ENCODE measurements around the gene HSFX3.
"Not testable (repeated sequence)": the region's sequence is repeated elsewhere in the genome, so short reads cannot be mapped to it uniquely, and the experiment has no call there.

The HSFX3 gene

DNA sequence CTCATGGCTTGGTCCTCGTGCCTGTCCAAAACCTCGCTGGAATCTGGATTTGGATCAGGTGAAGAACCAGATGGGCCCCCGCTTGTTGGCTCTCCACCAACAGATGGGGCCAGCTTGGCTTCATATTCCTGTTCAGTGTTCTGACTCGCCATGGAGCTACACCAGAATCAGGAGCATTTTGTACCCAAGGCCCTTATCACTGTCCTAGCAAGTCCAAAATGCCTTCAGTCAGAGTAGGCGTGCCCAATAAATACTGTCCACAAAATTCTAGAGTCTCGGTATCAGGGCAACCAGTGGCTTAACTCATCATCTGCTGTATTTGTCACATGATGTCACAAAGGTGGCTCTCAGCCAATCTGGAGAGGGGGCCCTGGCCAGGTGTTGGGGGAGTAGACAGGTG is at the start of gene HSFX3:
Gene HSFX3 (minus strand): TSS at position 224 of the 400 bp plus-strand sequence. CDS start 72 bp downstream, at position 152.
- not testable (repeated sequence) for DNase-seq (ENCODE audit: low spot score)

GRCh38 chrX:149598603-149599002 is 48.9 kb upstream of the HSFX3 start:
- DNase-seq (ENCODE audit: low spot score), result not testable (repeated sequence)

DNA sequence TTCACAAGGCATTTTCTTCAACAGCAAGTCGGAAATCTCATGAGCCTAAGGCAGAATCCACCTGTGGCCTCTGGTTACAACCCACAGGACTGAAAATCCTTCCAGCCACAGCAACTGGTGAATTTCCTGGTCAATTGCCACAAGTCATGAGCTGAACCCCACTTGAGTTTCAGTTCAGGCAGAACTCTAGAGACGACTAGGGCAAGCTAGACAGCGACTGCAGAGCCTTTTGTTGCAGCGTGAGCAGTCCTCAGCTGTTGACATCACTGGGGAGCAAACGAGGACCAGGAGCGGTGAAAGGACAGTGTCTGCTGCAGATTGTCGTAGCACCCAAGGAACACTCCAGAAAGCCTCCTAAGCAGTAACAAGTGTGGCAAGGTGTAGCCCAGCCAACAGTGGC is 46.2 kb upstream of the HSFX3 start:
- DNase-seq (ENCODE audit: low spot score), result not testable (repeated sequence)

DNA sequence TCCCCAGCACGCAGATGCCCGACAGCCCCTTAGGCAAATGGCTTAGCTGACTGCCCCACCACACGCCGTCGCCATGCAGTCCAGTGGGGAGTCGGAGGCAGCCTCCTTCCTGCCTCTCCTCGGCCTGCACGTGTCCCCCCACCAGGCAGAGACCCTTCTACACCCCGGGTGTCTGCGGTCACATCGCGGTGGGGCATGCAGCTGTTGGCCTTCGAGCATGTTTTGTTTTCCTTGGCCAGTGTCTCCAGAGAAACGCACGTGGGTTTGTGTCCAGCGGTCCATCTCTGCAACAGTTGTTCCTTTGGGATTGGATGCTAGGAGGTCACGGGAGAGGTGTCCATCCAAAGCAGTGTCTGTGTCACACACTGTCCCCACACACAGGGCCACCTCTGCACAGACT is 45.5 kb upstream of the HSFX3 start, which contains the start of gene HSFX2:
Gene HSFX2 (minus strand): TSS at position 101 of the 400 bp plus-strand sequence. CDS start 614 bp downstream, outside the sequence.
- not testable (repeated sequence) for DNase-seq (ENCODE audit: low spot score)

- DNase-seq (ENCODE audit: low spot score), result not testable (repeated sequence)
Measured at GRCh38 chrX:149590993-149591392, 41.3 kb upstream of the HSFX3 start.

DNA sequence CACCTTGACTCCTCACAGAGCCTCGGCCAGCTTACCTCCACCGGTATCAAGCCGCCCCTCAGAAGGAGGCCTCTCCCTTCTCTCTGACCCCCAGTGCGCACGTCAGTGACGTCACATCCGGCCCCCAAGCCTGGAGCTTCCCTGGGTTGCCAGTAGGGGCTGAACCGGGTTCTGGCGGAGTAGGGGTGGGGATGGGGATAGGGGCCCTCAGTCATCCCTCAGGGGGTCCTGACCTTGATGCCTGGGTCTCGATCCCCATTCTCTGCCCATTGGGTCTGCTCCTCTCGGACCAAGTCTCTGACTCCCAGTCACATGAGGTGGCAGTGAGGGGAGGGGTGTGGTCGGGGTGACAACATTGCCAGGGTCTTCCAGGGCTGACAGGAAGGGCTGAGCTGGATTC is 37.6 kb upstream of the HSFX3 start, which contains the start of gene MAGEA9B:
Gene MAGEA9B (minus strand): TSS at position 101 of the 400 bp plus-strand sequence. CDS start 4,280 bp downstream, outside the sequence.
- not testable (repeated sequence) for DNase-seq (ENCODE audit: low spot score)

DNA sequence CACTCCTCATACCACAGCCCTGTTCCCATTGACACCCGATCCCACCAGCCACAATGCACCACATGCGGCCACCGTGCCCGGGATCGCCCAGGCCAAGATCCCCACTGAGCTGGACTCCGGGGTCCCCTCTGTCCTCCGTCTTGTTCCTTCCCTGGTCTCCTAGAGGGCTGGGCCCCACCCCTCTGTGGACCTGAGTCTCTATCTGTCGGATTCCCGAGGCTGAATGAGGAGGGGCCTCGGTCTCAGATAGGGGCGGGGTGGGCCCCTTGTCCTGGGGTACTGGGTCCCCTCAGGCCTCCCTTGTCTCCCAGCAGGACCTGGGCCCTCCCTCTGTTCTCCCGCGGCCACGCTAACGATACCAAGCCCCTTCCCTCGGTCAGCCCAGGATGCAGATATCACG is 35.9 kb upstream of the HSFX3 start:
- DNase-seq (ENCODE audit: low spot score), result not testable (repeated sequence)

- not testable (repeated sequence) for DNase-seq (ENCODE audit: low spot score)
Measured at GRCh38 chrX:149573456-149573855, 23.7 kb upstream of the HSFX3 start.

GRCh38 chrX:149572743-149573142 is 23.0 kb upstream of the HSFX3 start:
- DNase-seq (ENCODE audit: low spot score), result no peak

GRCh38 chrX:149571770-149572169 is 22.0 kb upstream of the HSFX3 start:
- no peak for DNase-seq (ENCODE audit: low spot score)

DNA sequence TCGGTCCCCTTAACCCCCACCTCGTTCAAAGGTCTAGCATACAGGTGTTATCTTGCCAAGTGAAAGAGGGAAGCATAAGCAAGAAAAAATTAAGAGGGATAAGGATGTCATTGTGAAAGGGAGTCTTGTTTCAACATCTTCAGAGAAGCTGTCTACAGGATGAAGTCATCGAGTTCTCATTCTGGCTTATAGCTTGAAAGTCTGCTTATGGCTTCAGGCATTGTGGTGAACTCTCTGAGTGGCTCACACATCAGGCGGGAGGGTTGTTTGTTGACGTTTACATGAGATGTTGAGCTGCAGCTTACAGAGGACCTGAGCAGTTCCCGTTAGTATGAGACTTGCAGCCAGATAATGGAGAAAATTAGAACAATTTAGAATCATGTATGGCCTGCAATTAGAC is 20.9 kb upstream of the HSFX3 start:
- no peak for DNase-seq (ENCODE audit: low spot score)

GRCh38 chrX:149569770-149570169 is 20.0 kb upstream of the HSFX3 start:
- DNase-seq (ENCODE audit: low spot score), result no peak

DNA sequence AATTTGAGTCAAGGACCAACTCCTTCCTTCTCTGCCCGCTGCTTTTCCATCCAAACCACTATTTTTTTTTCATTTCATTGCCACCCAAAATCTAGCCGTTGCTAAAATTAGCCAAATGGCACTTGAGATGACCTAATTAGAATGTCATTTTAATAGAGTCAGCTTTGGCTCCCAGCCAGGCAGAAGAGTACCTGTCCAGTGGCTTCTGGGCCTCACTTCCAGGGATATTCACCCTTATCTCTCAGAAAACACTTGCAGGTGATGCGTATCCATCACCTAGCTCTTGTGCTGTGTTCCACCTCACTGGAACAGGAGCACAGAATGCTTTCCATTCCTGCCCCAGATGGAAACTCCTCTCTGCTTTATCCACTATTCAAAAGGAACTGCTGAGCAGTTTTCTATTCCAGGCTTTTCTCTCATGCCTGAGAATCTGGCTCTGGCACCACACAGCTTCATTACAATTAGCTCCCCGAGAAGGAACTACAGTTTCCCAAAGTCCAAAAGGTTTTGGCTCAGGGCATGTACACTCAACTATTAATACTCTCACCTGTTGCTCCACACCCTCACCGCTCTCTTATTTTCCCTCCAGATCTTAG is 19.1 kb upstream of the HSFX3 start:
- no peak for DNase-seq (ENCODE audit: low spot score)

- no peak for DNase-seq (ENCODE audit: low spot score)
Measured at GRCh38 chrX:149567621-149568417, 18.1 kb upstream of the HSFX3 start.

DNA sequence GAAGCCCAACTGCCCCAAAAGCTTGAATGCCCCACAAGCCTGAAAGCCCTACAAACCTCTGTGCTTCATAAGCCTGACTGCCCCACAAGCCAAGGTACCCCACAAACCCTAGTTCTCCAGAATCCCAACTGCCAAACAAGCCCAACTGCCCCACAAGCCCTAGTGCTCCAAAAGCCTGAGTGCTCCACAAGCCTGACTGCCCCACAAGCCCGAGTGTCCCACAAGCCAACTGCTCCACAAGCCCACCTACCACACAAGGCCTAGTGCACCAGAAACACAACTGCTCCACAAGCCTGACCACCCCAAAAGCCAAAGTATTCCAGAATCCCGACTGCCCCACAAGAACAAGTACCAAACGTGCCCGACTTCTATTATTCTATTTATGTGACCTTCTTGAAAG is 13.6 kb upstream of the HSFX3 start:
- no peak for DNase-seq (ENCODE audit: low spot score)

GRCh38 chrX:149555251-149555650 is 5.5 kb upstream of the HSFX3 start:
- DNase-seq (ENCODE audit: low spot score), result not testable (repeated sequence)

DNA sequence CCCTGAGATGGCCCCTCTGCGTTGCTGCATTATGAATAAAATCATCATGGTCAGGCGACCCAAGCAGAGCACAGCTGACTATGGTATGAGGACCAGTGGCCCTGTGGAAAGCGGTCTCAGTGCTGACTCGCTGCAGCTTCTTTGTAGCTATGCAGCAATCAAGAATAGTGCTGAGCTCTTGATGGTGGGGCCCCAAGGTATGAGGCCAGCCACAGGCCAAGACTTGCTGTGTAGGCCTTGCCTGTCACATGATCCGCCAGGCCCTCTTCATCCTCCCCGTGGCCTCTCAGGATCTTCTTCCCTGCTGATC is 2.2 kb upstream of the HSFX3 start:
- not testable (repeated sequence) for DNase-seq (ENCODE audit: low spot score)

- not testable (repeated sequence) for DNase-seq (ENCODE audit: low spot score)
Measured at GRCh38 chrX:149551245-149551938, 1.7 kb upstream of the HSFX3 start.

DNA sequence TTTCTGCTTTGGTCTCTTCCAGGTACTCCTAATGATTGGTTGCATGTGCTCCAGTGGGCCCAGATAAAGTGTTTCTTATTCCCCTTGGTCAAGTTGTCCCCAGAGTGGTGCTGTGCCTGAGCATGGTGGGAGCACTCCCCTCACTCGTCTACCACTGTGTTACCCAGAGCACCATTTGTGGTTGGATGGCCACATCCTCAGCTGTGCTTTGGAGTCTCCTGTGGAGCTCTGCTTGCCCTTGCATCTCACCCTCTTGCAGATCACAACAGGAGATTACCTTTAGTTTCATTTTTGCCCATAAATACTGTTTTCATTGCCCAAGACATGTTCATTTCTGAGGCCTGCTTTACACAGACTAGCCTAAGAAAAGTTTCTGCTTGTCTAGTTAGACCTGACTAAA is 730 bp upstream of the HSFX3 start:
- DNase-seq (ENCODE audit: low spot score), result not testable (repeated sequence)

DNA sequence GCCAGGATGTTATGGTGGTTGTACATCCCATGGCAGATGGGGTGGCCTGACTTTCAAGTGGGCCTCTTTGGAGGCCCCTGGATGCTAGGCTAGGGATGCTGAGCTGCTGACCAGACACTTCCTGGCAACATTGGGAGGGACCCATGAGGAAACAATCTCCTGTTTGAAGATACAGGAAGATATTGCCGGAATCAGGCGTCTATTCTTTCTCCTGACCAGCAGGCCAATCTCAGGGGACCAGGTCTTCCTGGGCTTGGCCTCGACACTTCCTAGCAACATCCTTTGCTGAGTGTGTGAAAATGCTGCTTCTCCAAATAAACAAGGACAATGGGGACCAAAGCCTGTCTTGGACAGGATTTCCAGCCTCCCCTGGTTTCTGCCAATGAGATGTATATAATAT is 1.9 kb downstream of the HSFX3 start:
- DNase-seq (ENCODE audit: low spot score), result not testable (repeated sequence)

DNA sequence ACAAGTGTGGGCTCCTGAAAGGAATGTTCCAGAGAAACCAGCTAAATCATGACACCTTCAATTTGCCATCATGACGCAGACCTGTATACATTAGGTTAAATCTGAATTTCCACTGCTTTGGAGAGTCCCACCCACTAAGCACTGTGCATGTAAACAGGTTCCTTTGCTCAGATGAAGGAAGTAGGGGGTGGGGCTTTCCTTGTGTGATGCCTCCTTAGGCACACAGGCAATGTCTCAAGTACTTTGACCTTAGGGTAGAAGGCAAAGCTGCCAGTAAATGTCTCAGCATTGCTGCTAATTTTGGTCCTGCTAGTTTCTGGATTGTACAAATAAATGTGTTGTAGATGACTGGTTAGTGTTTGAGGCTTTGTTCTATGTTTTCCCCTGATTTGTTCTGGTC is 2.8 kb downstream of the HSFX3 start:
- DNase-seq (ENCODE audit: low spot score), result not testable (repeated sequence)

Data from pons (tissue), 1 donor.